Panc1 (cell line): ENCODE results near the gene ARCN1. TPM values are rescaled to one million over a fixed set of nuclear protein-coding genes. Genes with fewer than 3 reads are reported as not detected.

Source experiments
- ATAC-seq: fragments of 200-7000 bp; cut with Tn5 transposase; 2 replicates; pipeline ENCODE4 v1.9.1; 2020; ENCODE audit warnings: mild to moderate bottlenecking, moderate library complexity
- BruUV-seq: library from RNA; stranded (reverse); fragments of 400-500 nt; replicated peaks from 2 replicates; lab custom pipeline; 2021; lab: Mats Ljungman, UMichigan
- CTCF ChIA-PET: fragments of 300-600 bp; sonication (Branson Sonifier 250); formaldehyde crosslinking; loops from one replicate; lab custom pipeline; 2022; ENCODE audit warnings: antibody characterized with exemption; lab: Charles Lee
- POLR2A ChIA-PET: fragments of 300-600 bp; sonication (Branson Sonifier 250); formaldehyde crosslinking; loops from one replicate; lab custom pipeline; 2022; ENCODE audit warnings: antibody characterized with exemption; lab: Charles Lee
- DNase-seq: peaks from one replicate; pipeline ENCODE4 v3.0.0-alpha.2; 2010; ENCODE audit warnings: low read depth, low spot score
- H3K27ac ChIP-seq: 2 replicates; pipeline ENCODE4 v1.5.1; 2011; ENCODE audit warnings: mild to moderate bottlenecking, low read length, inconsistent platforms
- H3K27me3 ChIP-seq: fragments of 200-500 bp; sonication (Bioruptor generic); 2 replicates; pipeline ENCODE4 v1.6.0; 2014; ENCODE audit warnings: low read length, inconsistent platforms; ENCODE audit not compliant: control insufficient read depth, insufficient read depth
- H3K36me3 ChIP-seq: fragments of 200-500 bp; sonication (Bioruptor generic); 2 replicates; pipeline ENCODE4 v1.5.1; 2014; ENCODE audit warnings: inconsistent platforms, mild to moderate bottlenecking, low read length, moderate library complexity; ENCODE audit not compliant: control insufficient read depth, insufficient read depth
- H3K4me1 ChIP-seq: 2 replicates; pipeline ENCODE4 v1.5.1; 2011; ENCODE audit warnings: inconsistent platforms, mild to moderate bottlenecking, low read length, moderate library complexity; ENCODE audit not compliant: control insufficient read depth, insufficient read depth
- H3K4me3 ChIP-seq, 2 experiments: 2 replicates each; pipeline ENCODE4 v1.5.1; 2011 to 2012; ENCODE audit warnings: low read depth in 2 of 2, low read length in 2 of 2, mild to moderate bottlenecking in 2 of 2, inconsistent platforms in 1 of 2, moderate library complexity in 1 of 2
- H3K9me3 ChIP-seq: fragments of 200-500 bp; sonication (Bioruptor generic); 2 replicates; pipeline ENCODE4 v1.5.1; 2014; ENCODE audit warnings: low read depth, mild to moderate bottlenecking, inconsistent platforms, low read length, moderate library complexity; ENCODE audit not compliant: control insufficient read depth, insufficient read depth
- CTCF ChIP-seq: fragments of 450-650 bp; IDR thresholded peaks from 2 replicates; pipeline ENCODE4 v1.5.1; 2017; ENCODE audit warnings: mild to moderate bottlenecking
- POLR2AphosphoS5 ChIP-seq: IDR thresholded peaks from 2 replicates; pipeline ENCODE4 v1.6.1; 2012; ENCODE audit warnings: mild to moderate bottlenecking, low read depth, low read length, moderate library complexity
- REST ChIP-seq, 2 experiments: IDR thresholded peaks; 2 replicates each; pipeline ENCODE4 v1.6.1; 2011 to 2012; ENCODE audit warnings: low read depth in 2 of 2, control low read depth in 1 of 2, low read length in 1 of 2, mild to moderate bottlenecking in 1 of 2, moderate library complexity in 1 of 2; ENCODE audit not compliant: insufficient read depth in 1 of 2
- SIN3A ChIP-seq: IDR thresholded peaks from 2 replicates; pipeline ENCODE4 v1.6.1; 2012; ENCODE audit warnings: low read depth, mild to moderate bottlenecking, low read length, moderate library complexity, borderline replicate concordance; ENCODE audit not compliant: insufficient read depth
- TCF7L2 ChIP-seq: IDR thresholded peaks from 2 replicates; pipeline ENCODE4 v1.6.1; 2011; ENCODE audit warnings: mild to moderate bottlenecking, low read depth, low read length, inconsistent platforms
- in situ Hi-C: cut with HindIII; loops from 2 replicates; pipeline ENCODE4 v1.10.0; 2016; ENCODE audit warnings: low sequenced_read_pairs, low pct_unique_long_range_greater_than_20kb
- intact Hi-C: fragments of 100-400 bp; cut with micrococcal nuclease; formaldehyde crosslinking; loops from one replicate; pipeline ENCODE4 v1.10.0; 2022; ENCODE audit not compliant: unreplicated experiment
- total RNA-seq: library from RNA; stranded (reverse); gene quantifications from one replicate; pipeline ENCODE4 v1.2.1, GENCODE V29; 2021; ENCODE audit not compliant: unreplicated experiment

ARCN1 gene
- total RNA-seq, 1 experiment from 2014 or later: 197 TPM

GRCh38 chr11:118625976-118626375, 53.8 kb downstream of the ARCN1 start:
- ChIA-PET CTCF (interaction anchor here (0.6 kb wide), 1 partner anchor 27 kb away, joined by 3 read pairs; no protein-coding TSS in a partner anchor), POLR2A (interaction anchor here (0.7 kb wide), 1 partner anchor 10 kb away, joined by 4 read pairs; no protein-coding TSS in a partner anchor)
- Histone ChIP-seq H3K36me3 (0 out of 2 replicates have a peak, but pooled peaks cover 9% of the 10 kb centered on the region), H3K27me3 (no peaks in the 10 kb centered on the region), H3K27ac (no peak overlapping the region), H3K4me3 (no peak overlapping the region), H3K4me1 (peaks cover 16% of the 10 kb centered on the region), H3K9me3 (no peaks in the 10 kb centered on the region)
- BruUV-seq: no TSS peak
- DNase-seq (no peak), ATAC-seq (no peak)
- in situ Hi-C loops: no loop called here
- intact Hi-C loops: no loop called here
- TF ChIP-seq SIN3A: no peak
- TF ChIP-seq TCF7L2: no peak
- no peak for TF ChIP-seq REST (IDR thresholded peaks at IDR 0.05; ENCODE audit: insufficient read depth in 1 of 2, low read depth in 2 of 2, low read length in 1 of 2)
- no peak for TF ChIP-seq CTCF
- TF ChIP-seq POLR2AphosphoS5: no peak

GRCh38 chr11:118627566-118627965, 55.4 kb downstream of the ARCN1 start:
- BruUV-seq: no TSS peak
- H3K9me3 ChIP-seq: no peaks in the 10 kb centered on the region

More at GRCh38 chr11:118627566-118627965, 55.4 kb downstream of the ARCN1 start:
- Histone ChIP-seq H3K27me3 (no peaks in the 10 kb centered on the region), H3K27ac (no peak overlapping the region), H3K4me3 (no peak overlapping the region), H3K4me1 (peaks cover 9% of the 10 kb centered on the region), H3K36me3 (0 out of 2 replicates have a peak, but pooled peaks cover 9% of the 10 kb centered on the region)
- ATAC-seq (no peak), DNase-seq (no peak)
- CTCF ChIA-PET: interaction anchor here (0.7 kb wide), 1 partner anchor 14 kb away, joined by 4 read pairs; no protein-coding TSS in a partner anchor
- in situ Hi-C loops: no loop called here
- POLR2A ChIA-PET: interaction anchor here (0.5 kb wide), 1 partner anchor 587 kb away, joined by 15 read pairs; no protein-coding TSS in a partner anchor
- no peak for TF ChIP-seq CTCF
- TF ChIP-seq TCF7L2: no peak
- no peak for TF ChIP-seq REST (IDR thresholded peaks at IDR 0.05; ENCODE audit: insufficient read depth in 1 of 2, low read depth in 2 of 2, low read length in 1 of 2)
- no peak for TF ChIP-seq POLR2AphosphoS5
- no peak for TF ChIP-seq SIN3A
- intact Hi-C loops: no loop called here
